ENCODE results near the gene PAPOLB. TPM values are rescaled to one million over a fixed set of nuclear protein-coding genes. Genes with fewer than 3 reads are reported as not detected.

PAPOLB gene
- total RNA-seq, 1 experiment from 2014 or later: 0.31 TPM

- TF ChIP-seq CTCF (IDR thresholded peaks at IDR 0.05) (no peak), ERG (CRISPR knock-in tag; IDR thresholded peaks at IDR 0.05) (no peak), TP53 (CRISPR knock-in tag; IDR thresholded peaks at IDR 0.05) (no peak), CREM (CRISPR knock-in tag; IDR thresholded peaks at IDR 0.05) (no peak), ETV6 (CRISPR knock-in tag; IDR thresholded peaks at IDR 0.05) (no peak), TEAD4 (CRISPR knock-in tag; IDR thresholded peaks at IDR 0.05) (no peak), EMX1 (CRISPR knock-in tag; IDR thresholded peaks at IDR 0.05) (no peak), ZSCAN18 (CRISPR knock-in tag; IDR thresholded peaks at IDR 0.05) (no peak), SMAD4 (CRISPR knock-in tag; IDR thresholded peaks at IDR 0.05) (no peak), AR (CRISPR knock-in tag; IDR thresholded peaks at IDR 0.05) (no peak), JUN (CRISPR knock-in tag; IDR thresholded peaks at IDR 0.05) (no peak), ZNF281 (CRISPR knock-in tag; IDR thresholded peaks at IDR 0.05) (no peak)
Observed at GRCh38 chr7:4894482-4894881, 32.7 kb upstream of the PAPOLB start (continued).

GRCh38 chr7:4893929-4894475, 32.2 kb upstream of the PAPOLB start:
- Mint-ChIP-seq H3K4me3 (no peak overlapping the region), H3K4me1 (peaks cover 12% of the 10 kb centered on the region), H3K9me3 (peaks cover 10% of the 10 kb centered on the region), H3K36me3 (no peaks in the 10 kb centered on the region), H3K27ac (no peak overlapping the region), H3K27me3 (ENCODE audit: low read depth) (peaks cover 4% of the 10 kb centered on the region)
- DNase-seq (ENCODE audit: low spot score) (no peak), ATAC-seq (no peak)
- ChIA-PET CTCF (interaction anchor here (1.7 to 4.3 kb wide), 2 partner anchors 10 to 80 kb away, joined by 6 to 21 read pairs; partner anchors contain the start of gene RADIL), POLR2A (no interaction called here)
- TF ChIP-seq ESRRA (CRISPR knock-in tag; IDR thresholded peaks at IDR 0.05; ENCODE audit: borderline replicate concordance): no peak
- TF ChIP-seq ZNF416 (CRISPR knock-in tag; IDR thresholded peaks at IDR 0.05): no peak
- no peak for TF ChIP-seq NR1H2 (CRISPR knock-in tag; IDR thresholded peaks at IDR 0.05)
- TF ChIP-seq ZNF121 (CRISPR knock-in tag; IDR thresholded peaks at IDR 0.05): no peak
- TF ChIP-seq CREM (CRISPR knock-in tag; IDR thresholded peaks at IDR 0.05): no peak
- TF ChIP-seq IRF2 (CRISPR knock-in tag; IDR thresholded peaks at IDR 0.05; ENCODE audit: borderline replicate concordance, low read depth): no peak
- no peak for TF ChIP-seq ZNF512 (CRISPR knock-in tag; IDR thresholded peaks at IDR 0.05; ENCODE audit: borderline replicate concordance)
- no peak for TF ChIP-seq FOXJ3 (CRISPR knock-in tag; IDR thresholded peaks at IDR 0.05; ENCODE audit: borderline replicate concordance)
- no peak for TF ChIP-seq RELA (CRISPR knock-in tag; IDR thresholded peaks at IDR 0.05; ENCODE audit: borderline replicate concordance)
- TF ChIP-seq MAX (CRISPR knock-in tag; IDR thresholded peaks at IDR 0.05): no peak
- no peak for TF ChIP-seq TEAD1 (CRISPR knock-in tag; IDR thresholded peaks at IDR 0.05)
- no peak for TF ChIP-seq ZNF232 (CRISPR knock-in tag; IDR thresholded peaks at IDR 0.05)
- no peak for TF ChIP-seq CDX4 (CRISPR knock-in tag; IDR thresholded peaks at IDR 0.05; ENCODE audit: borderline replicate concordance)
- TF ChIP-seq ZNF396 (CRISPR knock-in tag; IDR thresholded peaks at IDR 0.05; ENCODE audit: borderline replicate concordance): no peak
